Skeletal muscle tissue (tissue), 4 donors: Measurements from ENCODE around the gene PARP1. TPM values are rescaled to one million over a fixed set of nuclear protein-coding genes. Genes with fewer than 3 reads are reported as not detected.

Source experiments
- H3K27ac ChIP-seq: one replicate; pipeline ENCODE4 v1.7.0; 2013; ENCODE audit warnings: mild to moderate bottlenecking, low read depth, low read length, inconsistent platforms
- H3K27me3 ChIP-seq, 3 donors: one replicate each; pipeline ENCODE4 v1.7.0; 2013; ENCODE audit warnings: low read length in 3 of 3; ENCODE audit not compliant: control insufficient read depth in 3 of 3, insufficient read depth in 3 of 3
- H3K36me3 ChIP-seq, 3 donors: one replicate each; pipeline ENCODE4 v1.7.0; 2013; ENCODE audit warnings: low read length in 3 of 3; ENCODE audit not compliant: control insufficient read depth in 3 of 3, insufficient read depth in 3 of 3
- H3K4me1 ChIP-seq, 3 donors: one replicate each; pipeline ENCODE4 v1.7.0; 2013; ENCODE audit warnings: low read length in 3 of 3, mild to moderate bottlenecking in 3 of 3; ENCODE audit not compliant: control insufficient read depth in 3 of 3, insufficient read depth in 3 of 3
- H3K4me3 ChIP-seq, 3 donors: one replicate each; pipeline ENCODE4 v1.7.0; 2013; ENCODE audit warnings: low read length in 3 of 3
- H3K9ac ChIP-seq, 3 donors: one replicate each; pipeline ENCODE4 v1.7.0; 2013; ENCODE audit warnings: low read length in 3 of 3, mild to moderate bottlenecking in 3 of 3, moderate library complexity in 2 of 3, low read depth in 1 of 3
- H3K9me3 ChIP-seq, 3 donors: one replicate each; pipeline ENCODE4 v1.7.0; 2013; ENCODE audit warnings: low read length in 3 of 3; ENCODE audit not compliant: control insufficient read depth in 3 of 3
- total RNA-seq: library from RNA; depleted of rRNA; stranded (reverse); fragments of >200 nt; gene quantifications from one replicate; pipeline ENCODE4 v1.2.3, GENCODE V29; 2014
- donor health status: Osteomylitis.

Gene PARP1
- 94.5 TPM for total RNA-seq

DNA sequence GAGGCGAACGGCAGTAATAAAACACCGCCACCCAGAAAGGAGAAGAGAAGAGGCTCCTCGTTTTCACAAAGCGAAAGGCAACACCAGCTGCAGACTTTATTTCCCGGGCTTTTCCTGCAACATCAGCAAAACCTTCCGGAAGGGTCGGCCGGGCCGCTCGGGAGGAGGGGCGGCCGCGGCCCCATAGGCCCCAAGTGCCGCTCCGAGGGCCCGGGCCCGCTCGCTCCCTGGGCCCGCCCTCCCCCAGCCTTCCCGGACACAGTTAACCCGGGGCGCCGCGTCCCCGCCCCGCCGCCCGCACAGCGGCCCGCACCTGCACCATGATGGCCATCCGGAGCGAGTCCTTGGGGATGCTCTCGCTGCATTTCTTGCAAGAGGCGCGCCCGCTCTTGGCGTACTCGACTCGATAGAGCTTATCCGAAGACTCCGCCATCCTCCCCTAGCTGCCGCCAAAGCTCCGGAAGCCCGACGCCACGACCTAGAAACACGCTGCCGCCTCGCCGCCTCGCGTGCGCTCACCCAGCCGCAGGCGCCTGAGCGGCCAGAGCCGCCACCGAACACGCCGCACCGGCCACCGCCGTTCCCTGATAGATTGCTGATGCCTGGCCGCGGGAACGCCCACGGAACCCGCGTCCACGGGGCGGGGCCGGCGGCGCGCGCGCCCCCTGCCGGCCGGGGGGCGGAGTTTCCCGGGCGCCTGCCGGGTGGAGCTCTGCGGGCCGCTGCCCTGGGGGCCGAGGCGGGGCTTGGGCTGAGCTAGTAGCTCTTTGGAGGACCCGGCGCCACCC, at the start of gene PARP1:
Gene PARP1 (minus strand): TSS at position 597 of the 788 bp plus-strand sequence. CDS start 164 bp downstream, at position 433.
- H3K9me3 ChIP-seq, result no peaks in the 10 kb centered on the region
- peak within 1 kb of the TSS; percentile 67 to 83 (median 68) for H3K9ac ChIP-seq
- H3K4me1 ChIP-seq, result peaks cover 32 to 40% (median 37%) of the 10 kb centered on the region in 3 donors
- H3K27me3 ChIP-seq, result no peaks in the 10 kb centered on the region
- H3K36me3 ChIP-seq, result no peaks in the 10 kb centered on the region
- peak within 1 kb of the TSS; percentile 63 for H3K27ac ChIP-seq
- H3K4me3 ChIP-seq, result peak within 1 kb of the TSS; percentile 84 to 91 (median 90)

DNA sequence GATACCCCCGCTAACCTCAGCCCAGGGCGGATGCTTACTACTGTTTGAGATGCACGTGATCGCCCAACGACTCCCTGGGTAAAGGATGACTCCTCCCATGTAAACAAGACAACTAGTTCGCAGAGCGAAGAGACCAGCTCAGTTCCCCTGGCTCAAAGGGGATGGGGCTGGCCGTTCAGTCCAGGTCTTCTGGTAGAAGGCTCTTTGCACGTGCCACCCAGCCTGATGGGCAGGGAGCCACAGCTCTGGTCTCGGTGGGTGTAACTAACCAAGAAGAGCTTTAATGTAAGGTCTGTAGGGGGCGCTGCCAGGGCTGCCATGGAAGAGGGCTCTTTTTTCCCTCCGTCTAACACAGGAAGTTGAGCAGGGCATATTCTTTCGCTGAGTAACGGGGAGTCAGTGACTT, 49.4 kb upstream of the PARP1 start:
- H3K4me3 ChIP-seq, result no peak overlapping the region
- H3K9ac ChIP-seq, result no peak overlapping the region
- no peaks in the 10 kb centered on the region for H3K4me1 ChIP-seq
- peaks cover 0 to 5% (median 0%) of the 10 kb centered on the region in 3 donors for H3K27me3 ChIP-seq
- H3K9me3 ChIP-seq, result no peaks in the 10 kb centered on the region
- H3K36me3 ChIP-seq, result no peaks in the 10 kb centered on the region
- H3K27ac ChIP-seq, result no peak overlapping the region

DNA sequence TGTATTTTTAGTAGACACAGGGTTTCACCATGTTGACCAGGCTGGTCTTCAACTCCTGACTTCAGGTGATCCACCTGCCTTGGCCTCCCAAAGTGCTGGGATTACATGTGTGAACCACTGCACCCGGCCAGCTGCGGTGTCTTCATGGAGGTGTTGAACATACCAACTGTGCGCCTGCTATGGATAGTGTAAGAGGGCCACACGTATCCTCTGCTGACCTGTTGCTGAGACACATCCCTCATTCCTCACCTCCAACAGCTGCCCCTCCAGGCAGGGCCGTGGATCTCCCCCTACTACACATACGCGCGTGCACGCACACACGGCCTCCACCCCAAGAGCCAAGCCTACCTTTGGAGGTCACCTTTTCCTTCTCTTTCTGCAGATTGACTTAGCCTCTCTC, 48.0 kb upstream of the PARP1 start:
- no peaks in the 10 kb centered on the region for H3K36me3 ChIP-seq
- H3K4me1 ChIP-seq, result no peaks in the 10 kb centered on the region
- no peak overlapping the region for H3K27ac ChIP-seq
- peaks cover 0 to 6% (median 0%) of the 10 kb centered on the region in 3 donors for H3K27me3 ChIP-seq
- H3K4me3 ChIP-seq, result no peak overlapping the region
- H3K9me3 ChIP-seq, result no peaks in the 10 kb centered on the region
- H3K9ac ChIP-seq, result no peak overlapping the region

DNA sequence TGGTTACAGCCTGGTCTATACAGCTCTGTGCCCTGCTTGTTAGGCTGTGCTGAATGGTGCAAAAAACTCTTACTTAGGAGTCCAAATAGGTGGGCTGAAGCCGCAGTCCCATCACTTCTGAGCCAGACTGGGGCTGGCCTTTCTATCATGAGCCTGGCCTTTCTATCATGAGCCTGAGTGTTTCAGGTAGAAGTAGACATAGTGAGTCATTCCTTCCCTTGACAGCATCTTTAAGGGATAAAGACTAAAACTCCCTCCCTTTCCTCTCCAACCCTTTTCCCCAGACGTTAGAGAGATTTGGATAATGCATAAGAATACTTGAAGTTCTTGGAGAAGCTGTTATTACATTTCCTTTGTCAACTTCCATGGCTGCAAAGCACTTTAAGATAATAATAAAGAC, 46.5 kb upstream of the PARP1 start:
- H3K27me3 ChIP-seq, result peaks cover 0 to 6% (median 0%) of the 10 kb centered on the region in 3 donors
- H3K9ac ChIP-seq, result no peak overlapping the region
- no peaks in the 10 kb centered on the region for H3K9me3 ChIP-seq
- H3K4me1 ChIP-seq, result no peaks in the 10 kb centered on the region
- no peak overlapping the region for H3K27ac ChIP-seq
- H3K36me3 ChIP-seq, result no peaks in the 10 kb centered on the region
- H3K4me3 ChIP-seq, result no peak overlapping the region

DNA sequence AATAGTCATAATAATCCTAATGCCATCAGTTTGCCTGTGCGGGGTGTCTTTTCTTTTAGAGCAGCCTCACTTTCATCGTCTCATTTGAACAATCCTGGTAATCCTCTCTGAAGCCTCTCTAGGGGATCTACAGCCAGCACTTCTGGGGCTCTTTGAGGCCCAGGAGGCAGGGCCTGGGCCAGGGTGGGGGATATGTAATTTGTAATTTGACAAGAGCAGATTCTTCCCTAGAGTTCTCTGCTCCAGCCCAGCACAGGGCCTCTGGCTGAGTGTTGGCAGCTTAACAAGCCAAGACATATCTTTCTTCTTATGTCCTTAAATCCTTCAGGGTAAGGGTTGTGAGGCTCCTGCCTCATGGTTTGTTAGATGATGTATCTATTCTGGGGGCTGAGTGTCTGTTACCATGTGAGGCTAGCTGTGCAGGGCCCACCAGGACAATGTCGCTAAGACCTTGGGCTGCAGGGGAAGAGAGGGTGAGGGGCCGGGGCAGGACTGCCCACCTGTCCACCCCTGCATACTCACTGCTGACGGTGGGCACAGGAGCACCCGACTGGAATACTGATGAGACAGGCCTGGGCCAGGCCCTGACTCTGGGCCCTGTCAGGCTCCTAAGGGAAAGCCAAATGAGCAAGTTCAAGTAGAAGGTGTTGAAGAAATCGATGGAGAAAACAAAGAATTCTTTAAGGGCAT, 45.3 kb upstream of the PARP1 start:
- H3K9me3 ChIP-seq, result no peaks in the 10 kb centered on the region
- no peaks in the 10 kb centered on the region for H3K36me3 ChIP-seq
- H3K27ac ChIP-seq, result no peak overlapping the region
- no peaks in the 10 kb centered on the region for H3K4me1 ChIP-seq
- H3K9ac ChIP-seq, result no peak overlapping the region
- H3K27me3 ChIP-seq, result peaks cover 0 to 6% (median 0%) of the 10 kb centered on the region in 3 donors
- H3K4me3 ChIP-seq, result no peak overlapping the region

DNA sequence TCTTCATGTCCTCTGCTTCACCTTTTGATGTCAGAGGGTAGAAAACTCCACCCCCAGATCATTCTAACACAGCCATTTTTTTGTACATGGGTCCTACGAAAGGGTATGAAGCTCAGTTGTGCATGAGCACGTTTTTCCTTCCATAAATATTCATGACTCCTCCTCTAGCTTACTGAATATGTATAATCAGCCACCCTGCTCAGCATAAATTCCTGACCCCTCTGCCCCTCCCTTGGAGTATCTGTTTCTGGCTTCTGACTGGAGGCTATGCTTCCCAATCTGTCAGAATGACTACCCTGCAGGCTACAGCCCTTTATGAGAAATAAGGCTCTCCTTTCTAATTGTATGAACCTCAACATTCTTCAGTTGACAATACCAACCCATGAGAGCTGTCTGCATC, 42.8 kb upstream of the PARP1 start:
- H3K4me1 ChIP-seq, result no peaks in the 10 kb centered on the region
- no peak overlapping the region for H3K9ac ChIP-seq
- H3K36me3 ChIP-seq, result no peaks in the 10 kb centered on the region
- H3K4me3 ChIP-seq, result no peak overlapping the region
- H3K9me3 ChIP-seq, result no peaks in the 10 kb centered on the region
- H3K27ac ChIP-seq, result no peak overlapping the region
- H3K27me3 ChIP-seq, result peaks cover 0 to 2% (median 2%) of the 10 kb centered on the region in 3 donors

DNA sequence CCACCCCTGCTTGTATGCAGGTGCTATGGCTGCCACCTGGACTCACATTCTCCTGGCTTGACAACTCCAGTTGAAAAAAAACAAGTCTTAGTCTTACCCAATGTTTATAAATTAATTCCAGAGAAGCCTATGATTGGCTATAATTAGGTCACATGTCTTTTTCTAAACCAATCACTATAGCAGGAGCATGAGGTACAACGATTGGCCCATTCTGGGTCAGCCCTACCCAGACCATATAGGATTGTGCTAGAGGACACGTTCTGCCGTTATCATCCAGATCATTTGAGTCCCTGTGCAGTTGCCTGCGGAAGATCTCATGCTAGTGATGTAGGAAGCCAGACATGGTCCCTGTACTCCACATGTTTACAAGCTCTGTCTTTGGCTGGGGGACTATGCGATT, 41.9 kb upstream of the PARP1 start:
- Histone ChIP-seq H3K9me3 (no peaks in the 10 kb centered on the region), H3K27me3 (peaks cover 0 to 5% (median 2%) of the 10 kb centered on the region in 3 donors), H3K9ac (no peak overlapping the region), H3K4me3 (no peak overlapping the region), H3K27ac (no peak overlapping the region), H3K4me1 (no peaks in the 10 kb centered on the region), H3K36me3 (no peaks in the 10 kb centered on the region)

DNA sequence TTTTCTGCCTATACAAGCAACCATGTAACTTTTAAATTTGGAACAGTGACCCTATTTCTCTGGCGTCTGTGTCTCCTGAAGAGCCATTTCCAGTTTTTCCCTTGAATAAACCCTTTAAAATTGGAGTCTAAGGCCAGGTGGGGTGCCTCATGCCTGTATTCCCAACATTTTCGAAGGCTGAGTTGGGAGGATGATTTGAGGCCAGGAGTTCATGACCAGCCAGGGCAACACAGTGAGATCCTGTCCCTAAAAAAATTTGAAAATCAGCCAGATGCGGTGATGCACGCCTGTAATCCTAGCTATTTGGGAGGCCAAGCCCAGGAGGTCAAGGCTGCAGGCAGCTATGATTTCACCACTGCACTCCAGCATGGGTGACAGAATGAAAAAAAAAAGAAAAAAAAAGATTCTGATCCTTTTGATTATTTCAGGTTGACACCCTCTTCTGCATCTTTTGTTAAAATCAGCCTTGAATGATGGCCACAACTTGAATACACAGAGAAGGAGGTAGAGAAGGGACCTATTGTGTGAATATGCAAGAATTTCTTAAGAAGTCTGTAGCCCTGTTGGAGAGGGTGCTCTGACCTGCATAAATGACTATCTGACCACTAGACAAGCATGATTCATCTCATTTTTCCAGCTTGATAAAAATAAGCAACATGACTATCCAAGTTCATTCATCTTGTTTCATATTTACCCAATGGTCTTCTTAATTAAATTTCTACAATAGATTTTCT, 40.2 kb upstream of the PARP1 start:
- Histone ChIP-seq H3K9ac (no peak overlapping the region), H3K4me3 (no peak overlapping the region), H3K36me3 (no peaks in the 10 kb centered on the region), H3K27ac (no peak overlapping the region), H3K4me1 (no peaks in the 10 kb centered on the region), H3K9me3 (no peaks in the 10 kb centered on the region), H3K27me3 (peaks cover 0 to 6% (median 5%) of the 10 kb centered on the region in 3 donors)

DNA sequence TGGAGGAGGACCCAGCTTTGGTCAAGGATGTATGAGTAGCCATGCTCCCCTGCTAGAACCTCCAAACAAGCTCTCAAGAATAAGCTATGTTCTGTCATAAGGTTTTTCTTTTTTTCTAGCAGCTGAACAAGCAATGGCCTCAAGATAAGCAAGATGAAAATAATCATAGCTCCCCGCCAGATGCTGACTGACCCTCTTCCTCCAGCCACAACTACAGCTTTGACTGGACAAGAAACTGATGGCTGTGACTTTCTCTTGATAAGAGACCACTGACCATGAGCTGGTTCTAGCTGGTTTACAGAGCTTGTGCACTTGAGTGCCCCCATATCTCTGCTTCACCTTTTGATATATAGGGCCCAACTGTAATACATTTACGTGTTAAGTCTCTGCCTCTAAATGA, 38.2 kb upstream of the PARP1 start:
- Histone ChIP-seq H3K36me3 (no peaks in the 10 kb centered on the region), H3K4me3 (no peak overlapping the region), H3K9me3 (no peaks in the 10 kb centered on the region), H3K27me3 (peaks cover 0 to 7% (median 5%) of the 10 kb centered on the region in 3 donors), H3K9ac (no peak overlapping the region), H3K27ac (no peak overlapping the region), H3K4me1 (no peaks in the 10 kb centered on the region)
